Hepatocyte (in vitro differentiated cells): ENCODE results near the gene TPSG1. TPM values are rescaled to one million over a fixed set of nuclear protein-coding genes. Genes with fewer than 3 reads are reported as not detected.

Source experiments
- DNase-seq: peaks from one replicate; pipeline ENCODE4 v3.0.0-alpha.2; 2016; ENCODE audit warnings: low spot score
- H2AFZ ChIP-seq: fragments of 200-600 bp; sonication (generic); 2 replicates; pipeline ENCODE4 v1.6.0; 2016; ENCODE audit warnings: antibody characterized with exemption, mild to moderate bottlenecking
- H3K27ac ChIP-seq: fragments of 200-600 bp; sonication (generic); 2 replicates; pipeline ENCODE4 v1.5.1; 2016; ENCODE audit warnings: mild to moderate bottlenecking
- H3K27me3 ChIP-seq: fragments of 200-600 bp; sonication (generic); 2 replicates; pipeline ENCODE4 v1.6.1; 2016
- H3K36me3 ChIP-seq: fragments of 200-600 bp; sonication (generic); replicated peaks from 2 replicates; pipeline ENCODE4 v1.5.1; 2016; ENCODE audit warnings: low read depth; ENCODE audit not compliant: insufficient read depth
- H3K4me1 ChIP-seq: fragments of 200-600 bp; sonication (generic); 2 replicates; pipeline ENCODE4 v1.5.1; 2016; ENCODE audit warnings: mild to moderate bottlenecking, moderate library complexity; ENCODE audit not compliant: insufficient read depth
- H3K4me2 ChIP-seq: fragments of 200-600 bp; sonication (generic); 2 replicates; pipeline ENCODE4 v1.6.0; 2016
- H3K4me3 ChIP-seq: fragments of 200-600 bp; sonication (generic); 2 replicates; pipeline ENCODE4 v1.5.1; 2016; ENCODE audit warnings: mild to moderate bottlenecking
- H3K79me2 ChIP-seq: fragments of 200-600 bp; sonication (generic); 2 replicates; pipeline ENCODE4 v1.6.0; 2017; ENCODE audit warnings: mild to moderate bottlenecking
- H3K9me2 ChIP-seq: fragments of 200-600 bp; sonication (generic); replicated peaks from 2 replicates; pipeline ENCODE4 v1.6.0; 2017; ENCODE audit warnings: mild to moderate bottlenecking; ENCODE audit not compliant: insufficient read depth
- H3K9me3 ChIP-seq: fragments of 200-600 bp; sonication (generic); 2 replicates; pipeline ENCODE4 v1.5.1; 2016; ENCODE audit warnings: low read depth, mild to moderate bottlenecking
- H4K20me1 ChIP-seq: fragments of 200-600 bp; sonication (generic); 2 replicates; pipeline ENCODE4 v1.6.0; 2016; ENCODE audit warnings: mild to moderate bottlenecking; ENCODE audit not compliant: insufficient read depth, poor library complexity, severe bottlenecking
- EZH2 ChIP-seq: fragments of 200-600 bp; sonication (generic); IDR thresholded peaks from 2 replicates; pipeline ENCODE4 v1.6.1; 2016; ENCODE audit warnings: antibody characterized with exemption, mild to moderate bottlenecking, borderline replicate concordance
- EZH2phosphoT487 ChIP-seq: fragments of 200-600 bp; sonication (generic); IDR thresholded peaks from one replicate; pipeline ENCODE4 v1.6.1; 2018; ENCODE audit warnings: antibody characterized with exemption, mild to moderate bottlenecking, low read depth, moderate library complexity; ENCODE audit not compliant: unreplicated experiment, severe bottlenecking
- WGBS: methylation state at CpG from one replicate; pipeline ENCODE4 v1.1.6; 2016; ENCODE audit warnings: low lambda C conversion rate; ENCODE audit errors: missing lambda C conversion rate; 5-methylcytosine and 5-hydroxymethylcytosine counted together
- polyA plus RNA-seq: library from polyadenylated mRNA; unstranded; fragments of >200 nt; fragmentation: Nextera tagmentation; extraction: Ambion mirVana; gene quantifications from 2 replicates; pipeline ENCODE4 v1.2.1, GENCODE V29; 2016
- total RNA-seq: library from RNA; depleted of rRNA; stranded (reverse); fragments of >200 nt; gene quantifications from 2 replicates; pipeline ENCODE4 v1.2.3, GENCODE V29; 2014
- TF ChIP-seq, protein P1 (sequence below): fragments of 200-600 bp; sonication (generic); IDR thresholded peaks from 2 replicates; pipeline ENCODE4 v1.5.1; 2016; ENCODE audit warnings: antibody characterized with exemption, mild to moderate bottlenecking; ENCODE audit not compliant: poor library complexity

Gene TPSG1
- total and polyA plus RNA-seq, 2 experiments from 2014 or later = 0.67 to 2.0 TPM

DNA sequence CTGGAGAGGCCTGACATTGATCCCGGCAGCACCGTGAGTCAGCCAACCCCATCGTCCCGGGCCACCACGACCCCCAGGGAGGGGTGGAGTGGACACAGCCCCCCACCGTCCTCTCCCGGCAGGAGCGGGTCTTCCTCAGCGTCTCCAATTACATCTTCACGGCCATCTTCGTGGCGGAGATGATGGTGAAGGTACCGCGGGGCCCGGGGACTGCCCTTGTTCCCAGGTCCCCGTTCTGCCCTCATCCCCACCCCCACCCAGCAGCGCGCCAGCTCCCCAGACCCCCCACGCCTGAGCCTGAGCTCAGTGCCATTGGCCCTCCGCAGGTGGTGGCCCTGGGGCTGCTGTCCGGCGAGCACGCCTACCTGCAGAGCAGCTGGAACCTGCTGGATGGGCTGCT is 14.6 kb downstream of the TPSG1 start:
- H3K4me3 ChIP-seq = no peak overlapping the region
- TF ChIP-seq, protein P1, sequence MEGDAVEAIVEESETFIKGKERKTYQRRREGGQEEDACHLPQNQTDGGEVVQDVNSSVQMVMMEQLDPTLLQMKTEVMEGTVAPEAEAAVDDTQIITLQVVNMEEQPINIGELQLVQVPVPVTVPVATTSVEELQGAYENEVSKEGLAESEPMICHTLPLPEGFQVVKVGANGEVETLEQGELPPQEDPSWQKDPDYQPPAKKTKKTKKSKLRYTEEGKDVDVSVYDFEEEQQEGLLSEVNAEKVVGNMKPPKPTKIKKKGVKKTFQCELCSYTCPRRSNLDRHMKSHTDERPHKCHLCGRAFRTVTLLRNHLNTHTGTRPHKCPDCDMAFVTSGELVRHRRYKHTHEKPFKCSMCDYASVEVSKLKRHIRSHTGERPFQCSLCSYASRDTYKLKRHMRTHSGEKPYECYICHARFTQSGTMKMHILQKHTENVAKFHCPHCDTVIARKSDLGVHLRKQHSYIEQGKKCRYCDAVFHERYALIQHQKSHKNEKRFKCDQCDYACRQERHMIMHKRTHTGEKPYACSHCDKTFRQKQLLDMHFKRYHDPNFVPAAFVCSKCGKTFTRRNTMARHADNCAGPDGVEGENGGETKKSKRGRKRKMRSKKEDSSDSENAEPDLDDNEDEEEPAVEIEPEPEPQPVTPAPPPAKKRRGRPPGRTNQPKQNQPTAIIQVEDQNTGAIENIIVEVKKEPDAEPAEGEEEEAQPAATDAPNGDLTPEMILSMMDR = no peak
- TF ChIP-seq EZH2 (no peak), EZH2phosphoT487 (no peak)
- H3K9me2 ChIP-seq = no peaks in the 10 kb centered on the region
- H2AFZ ChIP-seq = no peak overlapping the region
- 94% methylated on average over 15 of the region's 23 CpGs for WGBS
- no peak overlapping the region for H3K27ac ChIP-seq
- H3K27me3 ChIP-seq = no peaks in the 10 kb centered on the region
- no peaks in the 10 kb centered on the region for H3K4me1 ChIP-seq
- DNase-seq = no peak
- no peaks in the 10 kb centered on the region for H3K9me3 ChIP-seq
- H3K36me3 ChIP-seq = no peaks in the 10 kb centered on the region
- H3K4me2 ChIP-seq = no peak overlapping the region
- no peaks in the 10 kb centered on the region for H4K20me1 ChIP-seq
- H3K79me2 ChIP-seq = no peaks in the 10 kb centered on the region

DNA sequence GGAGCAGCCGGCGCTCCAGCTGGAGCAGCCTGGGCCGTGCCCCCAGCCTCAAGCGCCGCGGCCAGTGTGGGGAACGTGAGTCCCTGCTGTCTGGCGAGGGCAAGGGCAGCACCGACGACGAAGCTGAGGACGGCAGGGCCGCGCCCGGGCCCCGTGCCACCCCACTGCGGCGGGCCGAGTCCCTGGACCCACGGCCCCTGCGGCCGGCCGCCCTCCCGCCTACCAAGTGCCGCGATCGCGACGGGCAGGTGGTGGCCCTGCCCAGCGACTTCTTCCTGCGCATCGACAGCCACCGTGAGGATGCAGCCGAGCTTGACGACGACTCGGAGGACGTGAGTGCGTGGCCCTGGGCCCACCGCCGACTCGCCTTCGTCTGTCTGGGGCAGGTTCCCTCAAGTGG is 16.0 kb downstream of the TPSG1 start:
- H2AFZ ChIP-seq = no peak overlapping the region
- TF ChIP-seq EZH2 (no peak), EZH2phosphoT487 (no peak)
- no peak overlapping the region for H3K4me3 ChIP-seq
- no peaks in the 10 kb centered on the region for H3K79me2 ChIP-seq
- WGBS = over 99% methylated on average over 21 of the region's 43 CpGs
- no peaks in the 10 kb centered on the region for H3K4me1 ChIP-seq
- no peaks in the 10 kb centered on the region for H3K27me3 ChIP-seq
- DNase-seq = no peak
- H3K27ac ChIP-seq = no peak overlapping the region
- H3K4me2 ChIP-seq = no peak overlapping the region
- H3K9me3 ChIP-seq = no peaks in the 10 kb centered on the region
- no peaks in the 10 kb centered on the region for H3K36me3 ChIP-seq
- no peaks in the 10 kb centered on the region for H3K9me2 ChIP-seq
- no peaks in the 10 kb centered on the region for H4K20me1 ChIP-seq

DNA sequence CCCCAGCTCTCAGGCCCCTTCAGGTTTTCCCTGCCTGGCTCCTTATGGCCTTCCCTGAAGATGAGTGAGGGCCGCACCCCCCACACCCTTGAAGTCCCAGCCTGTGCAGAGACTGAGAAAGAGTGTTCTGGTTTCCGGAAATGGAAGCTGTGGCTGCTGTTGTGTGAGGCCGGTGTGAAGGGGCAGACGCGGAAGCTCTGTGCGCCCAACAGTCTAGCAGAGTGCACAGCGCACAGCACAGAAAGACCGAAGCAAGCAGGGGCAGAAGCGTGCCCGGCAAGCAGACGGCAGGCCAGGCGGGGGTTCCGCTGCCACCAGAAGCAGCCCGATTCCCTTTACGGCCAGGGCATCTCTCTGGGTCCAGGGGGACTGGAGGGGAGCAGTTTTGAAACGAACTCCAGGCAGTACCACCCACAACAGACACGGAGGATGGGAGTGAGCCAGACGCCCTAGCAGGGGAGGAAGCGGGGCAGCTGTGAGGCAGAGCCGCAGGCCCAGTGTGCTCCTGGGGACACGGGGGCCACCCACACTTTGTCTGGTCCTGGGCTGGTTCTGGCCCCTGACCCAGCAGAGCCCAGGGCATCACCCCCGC is 16.7 kb downstream of the TPSG1 start:
- no peak overlapping the region for H2AFZ ChIP-seq
- 93% methylated on average over 21 of the region's 22 CpGs for WGBS
- DNase-seq = no peak

DNA sequence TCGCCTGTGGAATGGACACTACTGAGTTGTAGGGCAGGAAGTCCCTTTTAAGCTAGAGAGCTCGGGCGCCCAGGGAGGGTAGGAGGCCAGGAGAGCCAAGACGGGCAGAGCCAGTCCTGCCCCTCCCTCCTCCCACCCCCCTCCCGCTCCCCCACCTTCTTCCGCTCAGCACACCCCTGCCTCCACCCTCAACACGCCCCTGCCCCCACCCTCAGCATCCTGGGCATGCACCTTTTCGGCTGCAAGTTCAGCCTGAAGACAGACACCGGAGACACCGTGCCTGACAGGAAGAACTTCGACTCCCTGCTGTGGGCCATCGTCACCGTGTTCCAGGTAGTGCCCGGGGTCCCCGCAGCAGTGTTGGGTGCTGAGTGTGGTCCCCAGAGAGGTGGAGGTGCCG is 18.3 kb downstream of the TPSG1 start:
- H3K36me3 ChIP-seq = no peaks in the 10 kb centered on the region
- H2AFZ ChIP-seq = no peak overlapping the region
- H3K9me3 ChIP-seq = no peaks in the 10 kb centered on the region
- H3K27ac ChIP-seq = no peak overlapping the region
- no peaks in the 10 kb centered on the region for H3K79me2 ChIP-seq
- TF ChIP-seq EZH2phosphoT487 (no peak), EZH2 (no peak)
- TF ChIP-seq, protein P1 = no peak
- no peaks in the 10 kb centered on the region for H4K20me1 ChIP-seq
- no peaks in the 10 kb centered on the region for H3K4me1 ChIP-seq
- H3K9me2 ChIP-seq = no peaks in the 10 kb centered on the region
- no peak overlapping the region for H3K4me3 ChIP-seq
- H3K27me3 ChIP-seq = no peaks in the 10 kb centered on the region
- 93% methylated on average over 14 of the region's 16 CpGs for WGBS
- H3K4me2 ChIP-seq = no peak overlapping the region
- DNase-seq = no peak

More for the DNA sequence above, 16.7 kb downstream of the TPSG1 start:
- Histone ChIP-seq H3K9me2 (no peaks in the 10 kb centered on the region), H3K27ac (no peak overlapping the region), H3K79me2 (no peaks in the 10 kb centered on the region), H3K4me2 (no peak overlapping the region), H3K36me3 (no peaks in the 10 kb centered on the region), H3K4me3 (no peak overlapping the region), H3K27me3 (no peaks in the 10 kb centered on the region), H4K20me1 (no peaks in the 10 kb centered on the region), H3K9me3 (no peaks in the 10 kb centered on the region), H3K4me1 (no peaks in the 10 kb centered on the region)
- TF ChIP-seq EZH2phosphoT487 = no peak
- no peak for TF ChIP-seq EZH2
- TF ChIP-seq, protein P1 = no peak
